GM18508 (cell line): Measurements from ENCODE around the gene TTC9.
"Not testable (repeated sequence)": the region's sequence is repeated elsewhere in the genome, so short reads cannot be mapped to it uniquely, and the experiment has no call there.

Experiments
- ATAC-seq: cut with Tn5 transposase; IDR thresholded peaks from one replicate; pipeline ENCODE4 v1.9.1; 2021; ENCODE audit warnings: moderate number of reproducible peaks; ENCODE audit not compliant: insufficient read depth, unreplicated experiment

The TTC9 gene

GRCh38 chr14:70670992-70671651 lies 29.4 kb downstream of the TTC9 start:
- no peak for ATAC-seq

GRCh38 chr14:70671652-70672644 lies 30.2 kb downstream of the TTC9 start:
- ATAC-seq, result no peak

- no peak for ATAC-seq
Measured at GRCh38 chr14:70677341-70677740, 35.6 kb downstream of the TTC9 start.

GRCh38 chr14:70680748-70681147 lies 39.0 kb downstream of the TTC9 start:
- no peak for ATAC-seq

- ATAC-seq, result no peak
Measured at GRCh38 chr14:70683983-70684382, 42.3 kb downstream of the TTC9 start.

- no peak for ATAC-seq
Measured at GRCh38 chr14:70685474-70686197, 43.9 kb downstream of the TTC9 start.

GRCh38 chr14:70692210-70692609 lies 50.5 kb downstream of the TTC9 start:
- no peak for ATAC-seq

- ATAC-seq, result no peak
Measured at GRCh38 chr14:70696026-70696425, 54.3 kb downstream of the TTC9 start.

GRCh38 chr14:70697701-70698100 lies 56.0 kb downstream of the TTC9 start:
- no peak for ATAC-seq

- ATAC-seq, result no peak
Measured at GRCh38 chr14:70698288-70698687, 56.6 kb downstream of the TTC9 start.

GRCh38 chr14:70699646-70700045 lies 57.9 kb downstream of the TTC9 start:
- ATAC-seq, result no peak

GRCh38 chr14:70700955-70701585 lies 59.4 kb downstream of the TTC9 start:
- ATAC-seq, result no peak

GRCh38 chr14:70701610-70702009 lies 59.9 kb downstream of the TTC9 start:
- ATAC-seq, result no peak

GRCh38 chr14:70702161-70702560 lies 60.4 kb downstream of the TTC9 start:
- no peak for ATAC-seq

- ATAC-seq, result not testable (repeated sequence)
Measured at GRCh38 chr14:70703621-70704168, 62.0 kb downstream of the TTC9 start.

GRCh38 chr14:70704960-70705359 lies 63.2 kb downstream of the TTC9 start:
- no peak for ATAC-seq

- ATAC-seq, result no peak
Measured at GRCh38 chr14:70706177-70706576, 64.5 kb downstream of the TTC9 start.

GRCh38 chr14:70707138-70708038 lies 65.7 kb downstream of the TTC9 start:
- ATAC-seq, result no peak
